ENCODE measurements around the gene TEP1.
A peak's percentile ranks its signal among the peaks of the same experiment; 100 is the strongest.

TEP1 gene

GRCh38 chr14:20334017-20334416 lies 79.3 kb downstream of the TEP1 start:
- DNase-seq = no peak

DNA sequence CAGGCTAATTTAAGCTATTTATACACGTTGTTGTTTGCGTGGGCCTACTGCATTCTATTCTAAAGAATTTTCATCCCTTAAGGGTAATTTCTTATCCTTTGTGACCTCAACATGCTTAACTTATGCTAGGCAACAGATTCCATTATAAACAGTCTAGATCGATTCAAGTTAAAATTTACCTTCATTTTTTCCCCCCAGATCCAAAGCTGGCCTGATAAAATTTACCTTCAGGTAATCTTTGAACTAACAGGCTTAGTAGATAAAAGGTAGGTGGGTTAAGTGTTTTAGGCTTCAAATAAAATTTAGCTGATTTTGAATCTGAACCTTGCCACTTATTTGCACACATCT lies 79.8 kb downstream of the TEP1 start:
- no peak for DNase-seq

- DNase-seq = peak; percentile 68
Measured at GRCh38 chr14:20332788-20333493, 80.4 kb downstream of the TEP1 start, which contains the start of gene CCNB1IP1. Gene CCNB1IP1 (minus strand): TSS chr14:20333279. CDS start chr14:20316523, 16,756 bp downstream.

DNA sequence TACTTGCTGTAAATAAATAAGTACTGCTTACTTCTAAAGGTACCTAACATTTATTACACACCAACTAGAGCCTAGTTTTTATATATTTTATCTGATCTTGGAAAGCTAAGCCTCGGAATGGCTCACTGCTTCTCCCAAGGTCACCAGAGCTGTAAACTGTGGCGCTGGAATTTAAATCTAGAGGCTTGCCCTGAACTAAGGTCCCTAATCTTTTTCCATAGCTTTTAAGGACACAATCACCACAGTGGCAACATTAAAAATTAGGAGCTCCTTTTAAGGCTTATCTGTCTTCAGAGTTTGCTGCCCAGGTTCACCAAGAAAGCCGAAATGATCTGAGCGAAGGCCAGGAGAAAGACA lies 80.9 kb downstream of the TEP1 start:
- DNase-seq = no peak

DNA sequence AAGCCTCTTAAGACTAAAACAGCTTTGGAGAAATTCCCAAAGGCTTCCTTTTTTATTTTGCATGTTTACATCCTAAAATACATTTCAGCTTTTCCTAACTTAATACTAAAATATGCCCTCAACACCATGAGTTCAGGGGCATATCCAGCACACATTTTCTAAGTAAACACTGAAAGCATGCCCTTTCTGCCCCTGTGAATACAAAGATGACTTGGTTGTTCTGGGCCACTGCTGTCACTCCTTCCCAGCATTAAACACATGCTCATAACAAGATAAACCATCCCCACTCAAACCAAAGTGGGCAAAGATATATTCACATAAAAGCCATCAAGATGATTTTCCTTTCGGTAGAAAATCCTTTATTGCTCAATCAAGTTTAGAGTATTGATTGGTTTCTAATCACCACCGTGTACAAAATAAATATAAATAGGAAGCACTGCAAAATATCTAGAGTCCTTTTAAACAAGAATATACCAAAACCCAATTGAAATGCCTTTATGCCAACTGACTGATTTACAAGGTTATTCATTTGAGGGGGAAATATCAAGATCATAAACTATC lies 82.2 kb downstream of the TEP1 start:
- DNase-seq = no peak

GRCh38 chr14:20329355-20329754 lies 83.9 kb downstream of the TEP1 start:
- DNase-seq = no peak

GRCh38 chr14:20328705-20329104 lies 84.6 kb downstream of the TEP1 start:
- DNase-seq = no peak

DNA sequence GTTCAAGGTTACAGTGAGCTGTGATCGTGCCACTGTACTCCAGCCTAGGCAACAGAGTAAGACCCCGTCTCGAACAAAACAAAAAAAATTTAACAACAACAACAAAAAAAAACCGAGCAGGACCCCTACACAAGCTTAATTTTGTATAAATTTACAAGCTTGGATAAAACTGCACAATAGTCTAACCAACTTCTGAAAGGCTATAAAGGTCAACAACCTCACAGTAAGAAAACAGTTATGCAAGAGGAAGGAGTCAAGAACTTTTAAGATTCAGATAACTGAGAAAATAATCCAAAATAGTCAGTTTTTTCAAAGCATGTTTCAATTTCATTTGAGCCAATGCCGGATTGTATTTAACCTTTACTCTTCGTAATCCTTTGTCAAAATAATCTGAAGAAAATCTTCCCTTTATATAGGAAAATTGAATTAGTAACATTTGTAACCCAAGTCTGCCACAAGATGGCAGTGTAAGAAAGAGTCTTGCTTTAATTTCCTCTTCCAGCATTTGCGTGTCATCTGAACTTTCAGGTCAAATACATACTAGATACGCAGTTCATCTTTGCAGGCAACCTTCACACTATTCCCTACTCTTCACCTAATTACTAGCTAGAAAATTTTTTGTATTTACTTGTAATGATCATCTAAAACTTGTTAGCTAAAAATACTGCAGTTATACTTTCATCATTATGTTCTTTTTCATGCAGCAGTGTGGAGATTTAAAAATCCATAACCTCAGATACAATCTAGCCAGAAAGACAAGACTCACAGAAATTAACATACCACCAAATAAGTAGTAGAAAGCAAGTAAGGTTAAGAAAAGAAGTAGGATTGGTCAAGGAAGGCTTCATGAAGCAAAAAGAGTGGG lies 86.1 kb downstream of the TEP1 start:
- DNase-seq = peak; percentile 14

DNA sequence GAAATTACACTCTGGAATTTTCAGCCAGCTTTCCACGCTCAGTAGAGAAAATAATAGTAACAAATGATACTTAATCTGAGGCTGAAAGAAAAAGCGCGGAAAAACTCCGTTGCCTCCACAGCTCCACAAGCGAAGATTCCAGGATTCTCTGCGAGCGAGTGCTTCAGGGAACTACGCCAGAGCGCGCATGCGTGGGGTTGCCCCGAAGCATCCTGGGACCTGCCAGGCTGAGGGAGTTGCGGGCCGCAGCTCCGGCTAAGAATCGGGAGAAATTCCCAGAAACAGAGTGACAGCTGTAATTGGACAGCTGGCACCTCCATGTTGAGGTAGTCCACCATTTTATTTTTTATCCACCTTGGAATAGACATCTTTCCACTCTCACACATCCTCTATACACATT lies 95.6 kb downstream of the TEP1 start:
- DNase-seq = no peak
